GM23248 (cell line): ENCODE measurements around the gene CPED1. TPM values are rescaled to one million over a fixed set of nuclear protein-coding genes. Genes with fewer than 3 reads are reported as not detected.

Experiments
- DNase-seq: peaks from one replicate; pipeline ENCODE4 v3.0.0-alpha.2; 2015
- H2AFZ ChIP-seq: fragments of 200-600 bp; sonication (generic); 2 replicates; pipeline ENCODE4 v1.6.1; 2016; ENCODE audit warnings: antibody characterized with exemption
- H3F3A ChIP-seq: fragments of 200-600 bp; sonication (generic); 2 replicates; pipeline ENCODE4 v1.6.1; 2016; ENCODE audit warnings: mild to moderate bottlenecking, antibody characterized with exemption, mixed run types; ENCODE audit not compliant: insufficient read depth
- H3K27ac ChIP-seq: fragments of 200-600 bp; sonication (generic); 2 replicates; pipeline ENCODE4 v1.5.1; 2016; ENCODE audit warnings: mild to moderate bottlenecking
- H3K27me3 ChIP-seq: fragments of 200-600 bp; sonication (generic); replicated peaks from 2 replicates; pipeline ENCODE4 v1.6.1; 2016; ENCODE audit warnings: mild to moderate bottlenecking; ENCODE audit not compliant: insufficient read depth
- H3K36me3 ChIP-seq: fragments of 200-600 bp; sonication (generic); 2 replicates; pipeline ENCODE4 v1.6.1; 2016; ENCODE audit warnings: low read depth, mild to moderate bottlenecking
- H3K4me1 ChIP-seq: fragments of 200-600 bp; sonication (generic); 2 replicates; pipeline ENCODE4 v1.6.1; 2016; ENCODE audit warnings: mild to moderate bottlenecking; ENCODE audit not compliant: insufficient read depth
- H3K4me2 ChIP-seq: fragments of 200-600 bp; sonication (generic); one replicate; pipeline ENCODE4 v1.6.1; 2016; ENCODE audit warnings: mild to moderate bottlenecking; ENCODE audit not compliant: unreplicated experiment
- H3K4me3 ChIP-seq: fragments of 200-600 bp; sonication (generic); 2 replicates; pipeline ENCODE4 v1.5.1; 2016; ENCODE audit warnings: mild to moderate bottlenecking
- H3K79me2 ChIP-seq: fragments of 200-600 bp; sonication (generic); 2 replicates; pipeline ENCODE4 v1.6.1; 2016; ENCODE audit warnings: mild to moderate bottlenecking; ENCODE audit not compliant: insufficient read depth
- H3K9ac ChIP-seq: fragments of 200-600 bp; sonication (generic); 2 replicates; pipeline ENCODE4 v1.6.1; 2016; ENCODE audit warnings: mild to moderate bottlenecking
- H3K9me2 ChIP-seq: fragments of 200-600 bp; sonication (generic); 2 replicates; pipeline ENCODE4 v1.6.1; 2016; ENCODE audit warnings: mixed run types, mild to moderate bottlenecking, moderate library complexity; ENCODE audit not compliant: insufficient read depth
- H3K9me3 ChIP-seq: fragments of 200-600 bp; sonication (generic); one replicate; pipeline ENCODE4 v1.6.1; 2017; ENCODE audit warnings: low read depth
- H4K20me1 ChIP-seq: fragments of 200-600 bp; sonication (generic); 2 replicates; pipeline ENCODE4 v1.6.0; 2016; ENCODE audit not compliant: insufficient read depth
- EZH2 ChIP-seq: fragments of 200-600 bp; sonication (generic); IDR thresholded peaks from 2 replicates; pipeline ENCODE4 v1.6.1; 2018; ENCODE audit warnings: antibody characterized with exemption, mild to moderate bottlenecking; ENCODE audit not compliant: insufficient read depth, poor library complexity, severe bottlenecking
- EZH2phosphoT487 ChIP-seq: fragments of 200-600 bp; sonication (generic); IDR thresholded peaks from 2 replicates; pipeline ENCODE4 v1.6.1; 2018; ENCODE audit warnings: antibody characterized with exemption, moderate library complexity, mild to moderate bottlenecking, low read depth; ENCODE audit not compliant: insufficient read depth
- WGBS, 2 experiments: methylation state at CpG; one replicate each; pipeline ENCODE4 v1.1.6; 2015 to 2017; ENCODE audit warnings: low lambda C conversion rate in 2 of 2, low coverage in 1 of 2; ENCODE audit errors: missing lambda C conversion rate in 2 of 2; 5-methylcytosine and 5-hydroxymethylcytosine counted together
- in situ Hi-C: fragments of 300-500 bp; cut with MboI; formaldehyde crosslinking; loops from 2 replicates; pipeline ENCODE4 v1.15.0; 2020
- polyA plus RNA-seq: library from polyadenylated mRNA; unstranded; fragments of >200 nt; fragmentation: Nextera tagmentation; extraction: Ambion mirVana; gene quantifications from 2 replicates; pipeline ENCODE4 v1.2.1, GENCODE V29; 2016
- total RNA-seq: library from RNA; depleted of rRNA; stranded (reverse); fragments of >200 nt; shearing (Covaris generic); gene quantifications from 2 replicates; pipeline ENCODE4 v1.2.3, GENCODE V29; 2014

The CPED1 gene
- total and polyA plus RNA-seq, 2 experiments from 2014 or later = 12.4 to 20.2 TPM

DNA sequence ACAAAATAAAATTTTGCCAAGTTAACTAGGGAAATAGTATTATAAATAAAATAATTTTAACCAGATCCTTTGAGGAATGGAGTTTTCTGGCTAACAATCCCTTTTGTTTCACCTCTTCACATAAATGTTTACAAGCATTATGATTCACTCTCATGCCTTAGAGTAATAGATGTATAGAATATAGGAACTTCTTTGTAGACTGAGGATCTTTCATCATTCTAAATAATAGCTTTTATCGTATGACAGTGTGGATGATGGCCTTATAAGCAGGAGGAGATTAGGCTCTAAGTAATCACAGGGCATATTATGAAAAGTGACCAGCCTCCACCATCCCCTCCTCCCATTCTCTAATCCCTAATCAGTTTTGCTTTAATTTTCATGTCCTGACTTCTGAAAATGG is 24.4 kb upstream of the CPED1 start:
- Histone ChIP-seq H3F3A (no peaks in the 10 kb centered on the region), H3K4me3 (no peak overlapping the region), H4K20me1 (no peaks in the 10 kb centered on the region), H3K36me3 (peaks cover 10% of the 10 kb centered on the region), H3K27me3 (no peaks in the 10 kb centered on the region), H3K9ac (no peak overlapping the region), H3K9me2 (no peaks in the 10 kb centered on the region), H3K9me3 (no peaks in the 10 kb centered on the region), H3K4me1 (no peaks in the 10 kb centered on the region), H3K27ac (no peak overlapping the region), H3K79me2 (no peaks in the 10 kb centered on the region), H3K4me2 (no peak overlapping the region), H2AFZ (no peak overlapping the region)
- DNase-seq = no peak
- in situ Hi-C loops = no loop called here
- WGBS, 2 experiments = 96 to 97% methylated on average over 1 of the region's 1 CpG
- TF ChIP-seq EZH2phosphoT487 = no peak
- no peak for TF ChIP-seq EZH2

DNA sequence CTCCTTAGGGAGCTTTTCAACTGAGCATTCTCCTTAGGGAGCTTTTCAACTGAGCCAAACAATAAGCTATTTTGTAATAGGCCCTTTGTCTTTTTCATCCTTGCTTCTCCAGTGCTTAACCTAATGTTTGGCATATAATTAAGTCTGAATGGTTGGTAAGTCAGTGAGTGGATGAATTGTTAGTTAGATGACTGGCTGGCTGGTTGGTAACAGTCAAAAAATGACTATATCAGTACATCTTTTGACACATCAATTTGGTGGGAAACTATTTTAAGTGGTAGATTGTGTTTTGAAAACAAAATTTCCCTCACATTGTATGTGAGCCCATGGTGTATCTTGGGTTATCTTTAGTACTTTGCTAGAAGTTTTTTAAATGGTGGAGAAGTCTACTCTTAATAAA is 21.6 kb upstream of the CPED1 start:
- H3K4me3 ChIP-seq = no peak overlapping the region
- no peaks in the 10 kb centered on the region for H3K27me3 ChIP-seq
- H2AFZ ChIP-seq = no peak overlapping the region
- TF ChIP-seq EZH2phosphoT487 = no peak
- TF ChIP-seq EZH2 = no peak
- H3K4me2 ChIP-seq = no peak overlapping the region
- H3K4me1 ChIP-seq = no peaks in the 10 kb centered on the region
- no peak overlapping the region for H3K27ac ChIP-seq
- H3K9ac ChIP-seq = no peak overlapping the region
- no peaks in the 10 kb centered on the region for H4K20me1 ChIP-seq
- H3F3A ChIP-seq = no peaks in the 10 kb centered on the region
- no peak for DNase-seq
- H3K9me3 ChIP-seq = no peaks in the 10 kb centered on the region
- no peaks in the 10 kb centered on the region for H3K79me2 ChIP-seq
- peaks cover 30% of the 10 kb centered on the region for H3K36me3 ChIP-seq
- no peaks in the 10 kb centered on the region for H3K9me2 ChIP-seq
- in situ Hi-C loops = no loop called here

DNA sequence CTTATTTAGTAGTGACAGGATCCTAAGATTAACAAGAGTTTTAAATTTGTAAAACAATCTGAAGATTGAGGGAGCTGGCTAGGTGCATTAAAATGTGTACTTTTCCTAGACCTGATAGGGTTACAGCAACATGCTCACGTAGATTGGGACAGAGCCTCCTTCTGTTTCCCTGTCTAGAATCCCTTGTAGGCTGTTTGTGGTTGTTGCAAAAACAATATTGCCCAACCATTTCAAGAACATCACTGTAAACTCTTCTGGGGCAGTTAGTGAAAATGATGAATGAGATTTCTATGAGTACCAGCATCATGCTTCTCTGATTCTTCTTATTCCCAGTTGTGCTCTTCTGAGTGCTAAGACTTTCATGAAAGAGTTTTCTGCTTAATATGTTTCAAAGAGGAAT is 14.7 kb upstream of the CPED1 start:
- Histone ChIP-seq H3K79me2 (no peaks in the 10 kb centered on the region), H3K9me2 (no peaks in the 10 kb centered on the region), H4K20me1 (no peaks in the 10 kb centered on the region), H2AFZ (no peak overlapping the region), H3K27ac (no peak overlapping the region), H3F3A (peaks cover 6% of the 10 kb centered on the region), H3K27me3 (no peaks in the 10 kb centered on the region), H3K9ac (no peak overlapping the region), H3K4me3 (no peak overlapping the region), H3K4me1 (no peaks in the 10 kb centered on the region), H3K36me3 (peaks cover 54% of the 10 kb centered on the region), H3K9me3 (no peaks in the 10 kb centered on the region), H3K4me2 (no peak overlapping the region)
- no peak for TF ChIP-seq EZH2
- no peak for TF ChIP-seq EZH2phosphoT487
- in situ Hi-C loops = no loop called here
- WGBS, 2 experiments = 90 to 100% methylated on average over 1 of the region's 1 CpG
- DNase-seq = no peak

DNA sequence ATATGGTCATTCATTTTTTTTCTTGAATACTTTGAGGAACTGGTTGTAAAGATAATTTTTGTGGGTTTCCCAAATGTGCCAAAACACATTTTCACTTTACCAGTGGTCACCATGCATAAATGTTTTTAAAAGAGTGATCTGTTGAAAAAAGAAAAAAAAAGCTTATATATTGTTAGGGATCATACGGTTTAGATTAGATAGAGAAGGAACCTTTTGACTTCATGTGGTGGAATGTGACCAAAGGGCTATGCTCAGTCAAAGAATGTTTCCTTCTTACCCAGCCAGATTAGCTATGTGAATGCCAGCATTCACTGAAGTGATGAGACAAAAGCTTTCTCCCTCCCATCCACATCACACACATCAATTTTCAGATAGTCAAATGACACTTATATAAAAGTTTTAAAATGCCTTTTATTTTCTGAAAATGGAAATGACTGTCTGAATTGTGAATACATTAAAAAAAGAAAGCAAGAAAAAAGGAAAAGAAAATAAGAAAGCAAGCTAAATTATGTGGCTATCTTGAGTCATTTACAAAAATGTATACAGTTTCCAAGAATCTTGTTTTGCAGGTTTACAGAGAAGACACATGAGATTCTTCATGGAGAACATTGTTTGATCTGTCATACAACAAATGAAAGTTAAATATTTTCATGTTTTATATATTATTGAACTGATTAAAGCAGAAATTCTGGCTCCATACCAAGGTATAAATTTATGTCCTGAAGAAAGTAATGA is 8.6 kb upstream of the CPED1 start:
- Histone ChIP-seq H3F3A (peaks cover 37% of the 10 kb centered on the region), H3K4me3 (no peak overlapping the region), H3K9ac (no peak overlapping the region), H3K9me2 (no peaks in the 10 kb centered on the region), H3K36me3 (peaks cover 5% of the 10 kb centered on the region), H3K9me3 (no peaks in the 10 kb centered on the region), H3K4me1 (peaks cover 27% of the 10 kb centered on the region), H2AFZ (no peak overlapping the region), H3K79me2 (no peaks in the 10 kb centered on the region), H4K20me1 (no peaks in the 10 kb centered on the region), H3K4me2 (peak overlapping the region; percentile 31), H3K27ac (no peak overlapping the region), H3K27me3 (no peaks in the 10 kb centered on the region)
- in situ Hi-C loops = loop anchor here (25.0 kb wide), 2 partner anchors 357 to 557 kb away; partner anchors contain the start of gene WNT16
- TF ChIP-seq EZH2phosphoT487 (no peak), EZH2 (no peak)
- 0 to 3% methylated on average over 1 of the region's 1 CpG for WGBS, 2 experiments
- DNase-seq = peak; percentile 53
